ENCODE data around the gene SLIT2. TPM values are rescaled to one million over a fixed set of nuclear protein-coding genes. Genes with fewer than 3 reads are reported as not detected.

SLIT2 gene
- total and polyA plus RNA-seq, 2 of the 13 experiments (the other 11 are each of a cell fraction or from before 2014, with no cell fraction given) = 0.03 TPM; not detected in 1

DNA sequence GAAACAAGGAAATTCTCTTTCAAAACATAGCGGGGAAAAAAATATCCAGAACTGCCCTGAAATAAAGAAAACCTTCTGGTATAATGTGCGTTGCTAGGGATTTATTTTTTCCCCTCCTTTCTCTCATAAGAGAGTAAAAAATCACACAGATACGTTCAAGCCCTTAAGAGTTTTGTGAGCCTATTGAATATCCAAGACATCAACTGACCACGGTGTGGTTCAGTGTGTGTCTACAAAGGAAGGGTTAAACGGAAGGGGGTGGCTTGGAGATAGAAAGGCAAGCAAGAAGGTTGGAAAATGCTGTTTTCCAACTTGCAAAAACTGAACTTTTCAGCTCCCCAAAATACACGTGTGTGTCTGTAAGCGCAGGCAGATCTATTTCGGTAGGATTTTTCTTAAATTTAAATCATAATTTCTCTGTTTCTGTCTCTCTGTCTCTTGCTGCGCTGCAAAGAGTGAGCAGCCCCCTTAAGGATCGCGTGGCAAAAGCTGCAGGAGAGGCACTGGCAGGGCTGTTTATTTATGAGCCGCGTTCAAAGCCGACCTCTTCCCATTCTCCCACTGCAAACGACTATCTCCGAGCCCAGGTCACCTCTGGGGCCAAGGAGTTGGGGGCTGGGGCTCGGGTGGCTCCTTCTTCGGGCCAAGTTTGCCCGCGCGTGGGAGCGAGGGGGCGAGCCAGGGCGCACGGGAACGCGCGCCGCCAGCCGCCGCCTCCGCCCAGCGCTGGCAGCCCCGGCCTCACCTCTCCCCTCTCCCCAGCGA is 492 bp upstream of the SLIT2 start:
- ChIA-PET POLR2A (no interaction called here), CTCF (ENCODE audit: low intra/inter-chr PET ratio, low total read pairs) (no interaction called here)
- Histone ChIP-seq H3K4me3 (replicated peaks in 1 of 3; ENCODE audit: insufficient read depth in 1 of 3, low read depth in 2 of 3, low read length in 3 of 3) (peak overlapping the region; percentile 50 to 71 (median 60); a peak in 4 of 6 replicates), H2AFZ (ENCODE audit: low read length) (peak overlapping the region; percentile 81), H4K20me1 (ENCODE audit: insufficient read depth, low read length) (no peaks in the 10 kb centered on the region), H3K36me3 (replicated peaks in 1 of 2; ENCODE audit: control insufficient read depth in 1 of 2, insufficient read depth in 2 of 2, low read length in 2 of 2) (no peaks in the 10 kb centered on the region), H3K4me2 (ENCODE audit: low read depth, low read length) (peak overlapping the region; percentile 70), H3K9me3 (ENCODE audit: low read length) (no peaks in the 10 kb centered on the region), H3K4me1 (ENCODE audit: insufficient read depth, low read length) (no peaks in the 10 kb centered on the region), H3K27me3 (ENCODE audit: control insufficient read depth in 1 of 2, insufficient read depth in 2 of 2, low read length in 2 of 2) (0 out of 5 replicates have a peak, but pooled peaks cover 1 to 6% of the 10 kb centered on the region in 2 experiments), H3K27ac (ENCODE audit: extremely low read length, insufficient read depth, low read length) (no peak overlapping the region), H3K9ac (ENCODE audit: insufficient read depth, low read depth, low read length) (peak overlapping the region; percentile 43; the same call in 1 of the 2 replicates), H3K79me2 (ENCODE audit: insufficient read depth, low read length) (no peaks in the 10 kb centered on the region)
- no TSS peak for BruUV-seq (replicated peaks)
- no peak for DNase-seq (ENCODE audit: low spot score)
- intact Hi-C loops (cut with micrococcal nuclease; ENCODE audit: unreplicated experiment) (loop anchor here (2.0 kb wide), 1 partner anchor 1562 kb away; no protein-coding TSS in a partner anchor), in situ Hi-C loops (cut with HindIII; ENCODE audit: extremely low pct_ligation_motif_present, low pct_unique_long_range_greater_than_20kb) (loop anchor here (25.0 kb wide), 1 partner anchor 1564 kb away; no protein-coding TSS in a partner anchor)
- FAIRE-seq = no peak
- peak; percentile 62 for ATAC-seq
- WGBS (ENCODE audit: low lambda C conversion rate) = 20% methylated on average over 15 of the region's 35 CpGs
- TF ChIP-seq, protein P1, sequence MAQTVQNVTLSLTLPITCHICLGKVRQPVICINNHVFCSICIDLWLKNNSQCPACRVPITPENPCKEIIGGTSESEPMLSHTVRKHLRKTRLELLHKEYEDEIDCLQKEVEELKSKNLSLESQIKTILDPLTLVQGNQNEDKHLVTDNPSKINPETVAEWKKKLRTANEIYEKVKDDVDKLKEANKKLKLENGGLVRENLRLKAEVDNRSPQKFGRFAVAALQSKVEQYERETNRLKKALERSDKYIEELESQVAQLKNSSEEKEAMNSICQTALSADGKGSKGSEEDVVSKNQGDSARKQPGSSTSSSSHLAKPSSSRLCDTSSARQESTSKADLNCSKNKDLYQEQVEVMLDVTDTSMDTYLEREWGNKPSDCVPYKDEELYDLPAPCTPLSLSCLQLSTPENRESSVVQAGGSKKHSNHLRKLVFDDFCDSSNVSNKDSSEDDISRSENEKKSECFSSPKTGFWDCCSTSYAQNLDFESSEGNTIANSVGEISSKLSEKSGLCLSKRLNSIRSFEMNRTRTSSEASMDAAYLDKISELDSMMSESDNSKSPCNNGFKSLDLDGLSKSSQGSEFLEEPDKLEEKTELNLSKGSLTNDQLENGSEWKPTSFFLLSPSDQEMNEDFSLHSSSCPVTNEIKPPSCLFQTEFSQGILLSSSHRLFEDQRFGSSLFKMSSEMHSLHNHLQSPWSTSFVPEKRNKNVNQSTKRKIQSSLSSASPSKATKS (CRISPR knock-in tag; IDR thresholded peaks at IDR 0.05) = no peak
- TF ChIP-seq MIER2 (CRISPR knock-in tag; IDR thresholded peaks at IDR 0.05) (no peak), SIX4 (CRISPR knock-in tag; IDR thresholded peaks at IDR 0.05) (no peak), ZNF792 (CRISPR knock-in tag; IDR thresholded peaks at IDR 0.05) (0 out of 2 replicates have a peak, but pooled peaks have one; percentile 12), ZNF468 (CRISPR knock-in tag; IDR thresholded peaks at IDR 0.05) (no peak), KDM6A (CRISPR knock-in tag; IDR thresholded peaks at IDR 0.05; ENCODE audit: low read depth) (no peak), STAT5B (CRISPR knock-in tag; IDR thresholded peaks at IDR 0.05) (no peak), ZSCAN21 (CRISPR knock-in tag; IDR thresholded peaks at IDR 0.05; ENCODE audit: borderline replicate concordance) (no peak), SRSF1 (optimal IDR thresholded peaks at IDR 0.05; ENCODE audit: low read depth, low read length) (no peak), CAMTA2 (CRISPR knock-in tag; IDR thresholded peaks at IDR 0.05; ENCODE audit: borderline replicate concordance) (no peak), NFKBIZ (CRISPR knock-in tag; IDR thresholded peaks at IDR 0.05) (no peak), NFIB (CRISPR knock-in tag; IDR thresholded peaks at IDR 0.05; ENCODE audit: borderline replicate concordance) (no peak), JUND (CRISPR knock-in tag; IDR thresholded peaks at IDR 0.05) (no peak), ARNT2 (CRISPR knock-in tag; IDR thresholded peaks at IDR 0.05; ENCODE audit: low read depth) (no peak), ZNF768 (CRISPR knock-in tag; IDR thresholded peaks at IDR 0.05) (no peak), GTF2F1 (IDR thresholded peaks at IDR 0.05; ENCODE audit: low read length) (no peak), PAF1 (CRISPR knock-in tag; IDR thresholded peaks at IDR 0.05) (no peak)
- TF ChIP-seq, protein P2, sequence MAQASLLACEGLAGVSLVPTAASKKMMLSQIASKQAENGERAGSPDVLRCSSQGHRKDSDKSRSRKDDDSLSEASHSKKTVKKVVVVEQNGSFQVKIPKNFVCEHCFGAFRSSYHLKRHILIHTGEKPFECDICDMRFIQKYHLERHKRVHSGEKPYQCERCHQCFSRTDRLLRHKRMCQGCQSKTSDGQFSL (CRISPR knock-in tag; IDR thresholded peaks at IDR 0.05) = no peak
- TF ChIP-seq, protein P3, sequence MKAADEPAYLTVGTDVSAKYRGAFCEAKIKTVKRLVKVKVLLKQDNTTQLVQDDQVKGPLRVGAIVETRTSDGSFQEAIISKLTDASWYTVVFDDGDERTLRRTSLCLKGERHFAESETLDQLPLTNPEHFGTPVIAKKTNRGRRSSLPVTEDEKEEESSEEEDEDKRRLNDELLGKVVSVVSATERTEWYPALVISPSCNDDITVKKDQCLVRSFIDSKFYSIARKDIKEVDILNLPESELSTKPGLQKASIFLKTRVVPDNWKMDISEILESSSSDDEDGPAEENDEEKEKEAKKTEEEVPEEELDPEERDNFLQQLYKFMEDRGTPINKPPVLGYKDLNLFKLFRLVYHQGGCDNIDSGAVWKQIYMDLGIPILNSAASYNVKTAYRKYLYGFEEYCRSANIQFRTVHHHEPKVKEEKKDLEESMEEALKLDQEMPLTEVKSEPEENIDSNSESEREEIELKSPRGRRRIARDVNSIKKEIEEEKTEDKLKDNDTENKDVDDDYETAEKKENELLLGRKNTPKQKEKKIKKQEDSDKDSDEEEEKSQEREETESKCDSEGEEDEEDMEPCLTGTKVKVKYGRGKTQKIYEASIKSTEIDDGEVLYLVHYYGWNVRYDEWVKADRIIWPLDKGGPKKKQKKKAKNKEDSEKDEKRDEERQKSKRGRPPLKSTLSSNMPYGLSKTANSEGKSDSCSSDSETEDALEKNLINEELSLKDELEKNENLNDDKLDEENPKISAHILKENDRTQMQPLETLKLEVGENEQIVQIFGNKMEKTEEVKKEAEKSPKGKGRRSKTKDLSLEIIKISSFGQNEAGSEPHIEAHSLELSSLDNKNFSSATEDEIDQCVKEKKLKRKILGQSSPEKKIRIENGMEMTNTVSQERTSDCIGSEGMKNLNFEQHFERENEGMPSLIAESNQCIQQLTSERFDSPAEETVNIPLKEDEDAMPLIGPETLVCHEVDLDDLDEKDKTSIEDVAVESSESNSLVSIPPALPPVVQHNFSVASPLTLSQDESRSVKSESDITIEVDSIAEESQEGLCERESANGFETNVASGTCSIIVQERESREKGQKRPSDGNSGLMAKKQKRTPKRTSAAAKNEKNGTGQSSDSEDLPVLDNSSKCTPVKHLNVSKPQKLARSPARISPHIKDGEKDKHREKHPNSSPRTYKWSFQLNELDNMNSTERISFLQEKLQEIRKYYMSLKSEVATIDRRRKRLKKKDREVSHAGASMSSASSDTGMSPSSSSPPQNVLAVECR (CRISPR knock-in tag; IDR thresholded peaks at IDR 0.05; ENCODE audit: borderline replicate concordance) = peak; percentile 26; the same call in 1 of the 2 replicates

Measured in HepG2 (cell line).